HEK293 (cell line): Measurements from ENCODE around the gene EXD1.

Experiments
- CTCF ChIA-PET: fragments of 350-600 bp; formaldehyde crosslinking; extraction: SDS; loops from one replicate; lab custom pipeline; 2021; ENCODE audit warnings: antibody characterized with exemption; lab: Yijun Ruan, JAX
- POLR2A ChIA-PET: fragments of 300-600 bp; formaldehyde crosslinking; extraction: SDS; loops from one replicate; lab custom pipeline; 2020; ENCODE audit warnings: antibody characterized with exemption, inconsistent platforms; lab: Yijun Ruan, JAX
- H3K27ac ChIP-seq: fragments of 200-500 bp; sonication (Bioruptor generic); 2 replicates; pipeline ENCODE4 v1.5.1; 2014; ENCODE audit warnings: low read depth, low read length, control low read depth, inconsistent platforms; ENCODE audit errors: extremely low read depth
- H3K36me3 ChIP-seq, 2 experiments: fragments of 200-500 bp in 1 of 2; sonication (Bioruptor generic) in 1 of 2; 1 replicate in 1 of 2; 2 replicates in 1 of 2; pipeline ENCODE4 v1.5.1; 2014 to 2017; ENCODE audit warnings: inconsistent platforms in 2 of 2, low read length in 2 of 2; ENCODE audit not compliant: control insufficient read depth in 2 of 2, insufficient read depth in 1 of 2
- H3K4me1 ChIP-seq: fragments of 200-500 bp; sonication (Bioruptor generic); 2 replicates; pipeline ENCODE4 v1.5.1; 2014; ENCODE audit warnings: mild to moderate bottlenecking, low read length, inconsistent platforms; ENCODE audit not compliant: control insufficient read depth, insufficient read depth
- H3K4me3 ChIP-seq: 2 replicates; pipeline ENCODE4 v1.5.1; 2011; ENCODE audit warnings: low read depth, mild to moderate bottlenecking, control low read depth, low read length, moderate library complexity
- H3K9me3 ChIP-seq: fragments of 200-500 bp; sonication (Bioruptor generic); 2 replicates; pipeline ENCODE4 v1.5.1; 2014; ENCODE audit warnings: low read depth, low read length, inconsistent platforms; ENCODE audit not compliant: control insufficient read depth, insufficient read depth
- AEBP2 ChIP-seq: fragments of 450-650 bp; formaldehyde crosslinking; IDR thresholded peaks from 2 replicates; pipeline ENCODE4 v1.5.1; 2016; ENCODE audit warnings: missing biosample characterization, missing genetic modification characterization, borderline replicate concordance
- BCL11B ChIP-seq: fragments of 450-650 bp; formaldehyde crosslinking; IDR thresholded peaks from 2 replicates; pipeline ENCODE4 v1.5.1; 2016; ENCODE audit warnings: low read depth, missing biosample characterization, missing genetic modification characterization
- EGR2 ChIP-seq: fragments of 450-650 bp; formaldehyde crosslinking; IDR thresholded peaks from 2 replicates; pipeline ENCODE4 v1.5.1; 2016; ENCODE audit warnings: low read depth, missing biosample characterization, missing genetic modification characterization
- RBAK ChIP-seq: fragments of 450-650 bp; formaldehyde crosslinking; IDR thresholded peaks from 2 replicates; pipeline ENCODE4 v1.5.1; 2016; ENCODE audit warnings: missing biosample characterization, missing genetic modification characterization
- SP7 ChIP-seq: fragments of 450-650 bp; formaldehyde crosslinking; IDR thresholded peaks from 2 replicates; pipeline ENCODE4 v1.5.1; 2016; ENCODE audit warnings: missing biosample characterization, missing genetic modification characterization
- ZBTB20 ChIP-seq: fragments of 450-650 bp; formaldehyde crosslinking; IDR thresholded peaks from 2 replicates; pipeline ENCODE4 v1.5.1; 2016; ENCODE audit warnings: missing biosample characterization, missing genetic modification characterization
- ZFP3 ChIP-seq: fragments of 450-650 bp; formaldehyde crosslinking; IDR thresholded peaks from 2 replicates; pipeline ENCODE4 v1.5.1; 2016; ENCODE audit warnings: low read depth, missing biosample characterization, missing genetic modification characterization
- ZNF133 ChIP-seq: fragments of 450-650 bp; formaldehyde crosslinking; IDR thresholded peaks from 2 replicates; pipeline ENCODE4 v1.5.1; 2016; ENCODE audit warnings: missing biosample characterization, missing genetic modification characterization
- ZNF138 ChIP-seq: fragments of 450-650 bp; formaldehyde crosslinking; IDR thresholded peaks from 2 replicates; pipeline ENCODE4 v1.5.1; 2016; ENCODE audit warnings: missing biosample characterization, missing genetic modification characterization, borderline replicate concordance
- ZNF140 ChIP-seq: fragments of 450-650 bp; formaldehyde crosslinking; IDR thresholded peaks from 2 replicates; pipeline ENCODE4 v1.5.1; 2016; ENCODE audit warnings: missing biosample characterization, missing genetic modification characterization
- ZNF146 ChIP-seq: fragments of 450-650 bp; formaldehyde crosslinking; IDR thresholded peaks from 2 replicates; pipeline ENCODE4 v1.5.1; 2016; ENCODE audit warnings: missing biosample characterization, missing genetic modification characterization
- ZNF202 ChIP-seq: fragments of 450-650 bp; formaldehyde crosslinking; IDR thresholded peaks from 2 replicates; pipeline ENCODE4 v1.5.1; 2016; ENCODE audit warnings: missing biosample characterization, missing genetic modification characterization, borderline replicate concordance
- ZNF214 ChIP-seq: fragments of 450-650 bp; formaldehyde crosslinking; IDR thresholded peaks from 2 replicates; pipeline ENCODE4 v1.5.1; 2017; ENCODE audit warnings: missing biosample characterization, mild to moderate bottlenecking, missing genetic modification characterization, borderline replicate concordance
- ZNF473 ChIP-seq: fragments of 450-650 bp; formaldehyde crosslinking; IDR thresholded peaks from 2 replicates; pipeline ENCODE4 v1.5.1; 2017; ENCODE audit warnings: missing biosample characterization, missing genetic modification characterization
- ZNF48 ChIP-seq: fragments of 450-650 bp; formaldehyde crosslinking; IDR thresholded peaks from 2 replicates; pipeline ENCODE4 v1.5.1; 2016; ENCODE audit warnings: missing biosample characterization, missing genetic modification characterization
- ZNF501 ChIP-seq: fragments of 450-650 bp; formaldehyde crosslinking; IDR thresholded peaks from 2 replicates; pipeline ENCODE4 v1.5.1; 2016; ENCODE audit warnings: missing biosample characterization, missing genetic modification characterization
- ZNF561 ChIP-seq: fragments of 450-650 bp; IDR thresholded peaks from 2 replicates; pipeline ENCODE4 v1.5.1; 2018; ENCODE audit warnings: missing biosample characterization, missing genetic modification characterization, borderline replicate concordance
- ZNF610 ChIP-seq: fragments of 450-650 bp; formaldehyde crosslinking; IDR thresholded peaks from 2 replicates; pipeline ENCODE4 v1.5.1; 2016; ENCODE audit warnings: missing biosample characterization, missing genetic modification characterization, borderline replicate concordance
- ZNF629 ChIP-seq: fragments of 450-650 bp; formaldehyde crosslinking; IDR thresholded peaks from 2 replicates; pipeline ENCODE4 v1.5.1; 2017; ENCODE audit warnings: missing biosample characterization, missing genetic modification characterization
- ZNF776 ChIP-seq: fragments of 450-650 bp; formaldehyde crosslinking; IDR thresholded peaks from 2 replicates; pipeline ENCODE4 v1.5.0; 2017; ENCODE audit warnings: missing biosample characterization, missing genetic modification characterization, borderline replicate concordance
- ZSCAN4 ChIP-seq: fragments of 450-650 bp; formaldehyde crosslinking; IDR thresholded peaks from 2 replicates; pipeline ENCODE4 v1.5.1; 2017; ENCODE audit warnings: missing biosample characterization, missing genetic modification characterization
- TF ChIP-seq, protein P1 (sequence below): fragments of 450-650 bp; formaldehyde crosslinking; IDR thresholded peaks from 2 replicates; pipeline ENCODE4 v1.5.1; 2016; ENCODE audit warnings: missing biosample characterization, missing genetic modification characterization
- TF ChIP-seq, protein P2 (sequence below): fragments of 450-650 bp; formaldehyde crosslinking; IDR thresholded peaks from 2 replicates; pipeline ENCODE4 v1.5.1; 2016; ENCODE audit warnings: missing biosample characterization, missing genetic modification characterization, borderline replicate concordance

Gene EXD1

GRCh38 chr15:41161336-41161735 lies 69.2 kb downstream of the EXD1 start (continued):
- TF ChIP-seq AEBP2 (no peak), RBAK (tag by site-specific recombination) (no peak), ZNF146 (tag by site-specific recombination) (no peak), ZNF214 (tag by site-specific recombination) (no peak)
- TF ChIP-seq, all 188 proteins: peak for 0

- H3K4me3 ChIP-seq: no peak overlapping the region
- H3K36me3 ChIP-seq: no peaks in the 10 kb centered on the region
- no peak for TF ChIP-seq ZBTB20 (tag by site-specific recombination)
- H3K27ac ChIP-seq: no peak overlapping the region
- CTCF ChIA-PET: no interaction called here
- POLR2A ChIA-PET: no interaction called here
- no peaks in the 10 kb centered on the region for H3K9me3 ChIP-seq
- no peaks in the 10 kb centered on the region for H3K4me1 ChIP-seq
These were observed 69.8 kb downstream of the EXD1 start for GRCh38 chr15:41160639-41161315.

- Histone ChIP-seq H3K36me3 (no peaks in the 10 kb centered on the region), H3K9me3 (no peaks in the 10 kb centered on the region), H3K4me1 (no peaks in the 10 kb centered on the region), H3K27ac (no peak overlapping the region), H3K4me3 (no peak overlapping the region)
- TF ChIP-seq ZNF133 (no peak), ZNF140 (tag by site-specific recombination) (no peak), ZNF202 (tag by site-specific recombination) (no peak), ZNF629 (tag by site-specific recombination) (no peak), BCL11B (tag by site-specific recombination) (no peak), ZNF610 (tag by site-specific recombination) (no peak), ZNF48 (tag by site-specific recombination) (no peak), ZNF473 (tag by site-specific recombination) (no peak), EGR2 (tag by site-specific recombination) (no peak), ZNF776 (no peak), ZNF138 (tag by site-specific recombination) (no peak), ZFP3 (tag by site-specific recombination) (no peak), ZBTB20 (tag by site-specific recombination) (no peak), SP7 (tag by site-specific recombination) (no peak), ZSCAN4 (tag by site-specific recombination) (no peak), ZNF561 (no peak), ZNF501 (tag by site-specific recombination) (no peak)
- TF ChIP-seq, protein P1, sequence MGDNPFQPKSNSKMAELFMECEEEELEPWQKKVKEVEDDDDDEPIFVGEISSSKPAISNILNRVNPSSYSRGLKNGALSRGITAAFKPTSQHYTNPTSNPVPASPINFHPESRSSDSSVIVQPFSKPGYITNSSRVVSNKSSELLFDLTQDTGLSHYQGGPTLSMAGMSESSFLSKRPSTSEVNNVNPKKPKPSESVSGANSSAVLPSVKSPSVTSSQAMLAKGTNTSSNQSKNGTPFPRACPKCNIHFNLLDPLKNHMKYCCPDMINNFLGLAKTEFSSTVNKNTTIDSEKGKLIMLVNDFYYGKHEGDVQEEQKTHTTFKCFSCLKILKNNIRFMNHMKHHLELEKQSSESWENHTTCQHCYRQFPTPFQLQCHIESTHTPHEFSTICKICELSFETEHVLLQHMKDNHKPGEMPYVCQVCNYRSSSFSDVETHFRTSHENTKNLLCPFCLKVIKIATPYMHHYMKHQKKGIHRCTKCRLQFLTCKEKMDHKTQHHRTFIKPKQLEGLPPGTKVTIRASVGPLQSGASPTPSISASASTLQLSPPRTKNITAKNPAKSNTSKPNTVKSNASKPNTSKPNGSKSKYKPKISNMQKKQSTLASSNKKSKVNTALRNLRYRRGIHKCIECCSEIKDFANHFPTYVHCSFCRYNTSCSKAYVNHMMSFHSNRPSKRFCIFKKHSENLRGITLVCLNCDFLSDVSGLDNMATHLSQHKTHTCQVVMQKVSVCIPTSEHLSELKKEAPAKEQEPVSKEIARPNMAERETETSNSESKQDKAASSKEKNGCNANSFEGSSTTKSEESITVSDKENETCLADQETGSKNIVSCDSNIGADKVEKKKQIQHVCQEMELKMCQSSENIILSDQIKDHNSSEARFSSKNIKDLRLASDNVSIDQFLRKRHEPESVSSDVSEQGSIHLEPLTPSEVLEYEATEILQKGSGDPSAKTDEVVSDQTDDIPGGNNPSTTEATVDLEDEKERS (tag by site-specific recombination): no peak
- TF ChIP-seq, protein P2, sequence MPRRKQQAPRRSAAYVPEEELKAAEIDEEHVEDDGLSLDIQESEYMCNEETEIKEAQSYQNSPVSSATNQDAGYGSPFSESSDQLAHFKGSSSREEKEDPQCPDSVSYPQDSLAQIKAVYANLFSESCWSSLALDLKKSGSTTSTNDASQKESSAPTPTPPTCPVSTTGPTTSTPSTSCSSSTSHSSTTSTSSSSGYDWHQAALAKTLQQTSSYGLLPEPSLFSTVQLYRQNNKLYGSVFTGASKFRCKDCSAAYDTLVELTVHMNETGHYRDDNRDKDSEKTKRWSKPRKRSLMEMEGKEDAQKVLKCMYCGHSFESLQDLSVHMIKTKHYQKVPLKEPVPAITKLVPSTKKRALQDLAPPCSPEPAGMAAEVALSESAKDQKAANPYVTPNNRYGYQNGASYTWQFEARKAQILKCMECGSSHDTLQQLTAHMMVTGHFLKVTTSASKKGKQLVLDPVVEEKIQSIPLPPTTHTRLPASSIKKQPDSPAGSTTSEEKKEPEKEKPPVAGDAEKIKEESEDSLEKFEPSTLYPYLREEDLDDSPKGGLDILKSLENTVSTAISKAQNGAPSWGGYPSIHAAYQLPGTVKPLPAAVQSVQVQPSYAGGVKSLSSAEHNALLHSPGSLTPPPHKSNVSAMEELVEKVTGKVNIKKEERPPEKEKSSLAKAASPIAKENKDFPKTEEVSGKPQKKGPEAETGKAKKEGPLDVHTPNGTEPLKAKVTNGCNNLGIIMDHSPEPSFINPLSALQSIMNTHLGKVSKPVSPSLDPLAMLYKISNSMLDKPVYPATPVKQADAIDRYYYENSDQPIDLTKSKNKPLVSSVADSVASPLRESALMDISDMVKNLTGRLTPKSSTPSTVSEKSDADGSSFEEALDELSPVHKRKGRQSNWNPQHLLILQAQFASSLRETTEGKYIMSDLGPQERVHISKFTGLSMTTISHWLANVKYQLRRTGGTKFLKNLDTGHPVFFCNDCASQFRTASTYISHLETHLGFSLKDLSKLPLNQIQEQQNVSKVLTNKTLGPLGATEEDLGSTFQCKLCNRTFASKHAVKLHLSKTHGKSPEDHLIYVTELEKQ: no peak
- POLR2A ChIA-PET: no interaction called here
- CTCF ChIA-PET: interaction anchor here (0.6 kb wide), 1 partner anchor 69 kb away, joined by 6 read pairs; no protein-coding TSS in a partner anchor
These were observed 76.1 kb downstream of the EXD1 start for GRCh38 chr15:41154412-41154811.
